ENCODE measurements around the gene SH2D6.
"Not testable (repeated sequence)": the region's sequence is repeated elsewhere in the genome, so short reads cannot be mapped to it uniquely, and the experiment has no call there.

Gene SH2D6

GRCh38 chr2:85475799-85476490, 57.4 kb downstream of the SH2D6 start:
- DNase-seq = no peak

GRCh38 chr2:85476624-85477023, 58.1 kb downstream of the SH2D6 start:
- no peak for DNase-seq

- DNase-seq = no peak
Measured at GRCh38 chr2:85477884-85478283, 59.4 kb downstream of the SH2D6 start.

GRCh38 chr2:85481818-85482777, 63.6 kb downstream of the SH2D6 start:
- no peak for DNase-seq

GRCh38 chr2:85484615-85485014, 66.1 kb downstream of the SH2D6 start:
- not testable (repeated sequence) for DNase-seq

- no peak for DNase-seq
Measured at GRCh38 chr2:85485815-85486214, 67.3 kb downstream of the SH2D6 start.

All from activated CD4-positive, alpha-beta T cell treated with anti-CD3 and anti-CD28 coated beads, Interleukin-2, Interleukin-6, amounts not matched to agents 100 ng/mL and 50 ng/mL, durations not matched to agents 16 hours and 8 hours (primary cell).